Measurements from ENCODE around the gene VASN.

VASN gene

GRCh38 chr16:4360538-4361021, 11.1 kb upstream of the VASN start:
- Histone ChIP-seq H3K9me3 (ENCODE audit: insufficient read depth, low read length, severe bottlenecking) (no peaks in the 10 kb centered on the region), H3K36me3 (ENCODE audit: insufficient read depth, low read length) (peaks cover 81% of the 10 kb centered on the region), H2AFZ (ENCODE audit: low read depth, low read length) (no peak overlapping the region), H3K79me2 (ENCODE audit: insufficient read depth, low read length) (no peaks in the 10 kb centered on the region), H3K27me3 (ENCODE audit: insufficient read depth, low read length, poor library complexity) (no peaks in the 10 kb centered on the region), H3K4me2 (ENCODE audit: insufficient read depth, low read length) (no peak overlapping the region), H3K4me3 (ENCODE audit: low read depth in 1 of 2, low read length in 2 of 2) (no peak overlapping the region), H3K9ac (ENCODE audit: low read depth, low read length) (no peak overlapping the region), H3K27ac (ENCODE audit: low read length) (no peak overlapping the region), H3K4me1 (ENCODE audit: insufficient read depth, low read length) (no peaks in the 10 kb centered on the region), H4K20me1 (ENCODE audit: insufficient read depth, low read length) (peaks cover 20% of the 10 kb centered on the region)
- DNase-seq (peak; percentile 39), ATAC-seq (ENCODE audit: insufficient read depth, low read depth) (peak; percentile 62)
- TF ChIP-seq EZH2 (IDR thresholded peaks at IDR 0.05; ENCODE audit: borderline replicate concordance, low read depth, low read length, severe bottlenecking) = no peak
- TF ChIP-seq CTCF (IDR thresholded peaks at IDR 0.05; ENCODE audit: borderline replicate concordance, extremely low read depth, low read length, poor library complexity, severe bottlenecking) = no peak

GRCh38 chr16:4361033-4361943, 10.4 kb upstream of the VASN start:
- TF ChIP-seq EZH2 (IDR thresholded peaks at IDR 0.05; ENCODE audit: borderline replicate concordance, low read depth, low read length, severe bottlenecking) = no peak
- no peak for TF ChIP-seq CTCF (IDR thresholded peaks at IDR 0.05; ENCODE audit: borderline replicate concordance, extremely low read depth, low read length, poor library complexity, severe bottlenecking)
- H3K9ac ChIP-seq (ENCODE audit: low read depth, low read length) = no peak overlapping the region

GRCh38 chr16:4361944-4362311, 9.7 kb upstream of the VASN start:
- TF ChIP-seq CTCF (IDR thresholded peaks at IDR 0.05; ENCODE audit: borderline replicate concordance, extremely low read depth, low read length, poor library complexity, severe bottlenecking) (no peak), EZH2 (IDR thresholded peaks at IDR 0.05; ENCODE audit: borderline replicate concordance, low read depth, low read length, severe bottlenecking) (no peak)
- Histone ChIP-seq H3K4me1 (ENCODE audit: insufficient read depth, low read length) (no peaks in the 10 kb centered on the region), H3K9me3 (ENCODE audit: insufficient read depth, low read length, severe bottlenecking) (no peaks in the 10 kb centered on the region), H3K4me2 (ENCODE audit: insufficient read depth, low read length) (no peak overlapping the region), H2AFZ (ENCODE audit: low read depth, low read length) (no peak overlapping the region), H3K27ac (ENCODE audit: low read length) (no peak overlapping the region), H3K4me3 (ENCODE audit: low read depth in 1 of 2, low read length in 2 of 2) (no peak overlapping the region), H3K79me2 (ENCODE audit: insufficient read depth, low read length) (no peaks in the 10 kb centered on the region), H3K27me3 (ENCODE audit: insufficient read depth, low read length, poor library complexity) (no peaks in the 10 kb centered on the region), H3K36me3 (ENCODE audit: insufficient read depth, low read length) (peaks cover 82% of the 10 kb centered on the region), H4K20me1 (ENCODE audit: insufficient read depth, low read length) (peaks cover 22% of the 10 kb centered on the region), H3K9ac (ENCODE audit: low read depth, low read length) (no peak overlapping the region)
- ATAC-seq (ENCODE audit: insufficient read depth, low read depth) (no peak), DNase-seq (no peak)

More at GRCh38 chr16:4361033-4361943, 10.4 kb upstream of the VASN start:
- ATAC-seq (ENCODE audit: insufficient read depth, low read depth) (no peak), DNase-seq (no peak)
- no peaks in the 10 kb centered on the region for H3K27me3 ChIP-seq (ENCODE audit: insufficient read depth, low read length, poor library complexity)
- no peak overlapping the region for H3K4me2 ChIP-seq (ENCODE audit: insufficient read depth, low read length)
- no peak overlapping the region for H3K4me3 ChIP-seq (ENCODE audit: low read depth in 1 of 2, low read length in 2 of 2)
- peaks cover 20% of the 10 kb centered on the region for H4K20me1 ChIP-seq (ENCODE audit: insufficient read depth, low read length)
- H3K36me3 ChIP-seq (ENCODE audit: insufficient read depth, low read length) = peaks cover 84% of the 10 kb centered on the region
- H3K9me3 ChIP-seq (ENCODE audit: insufficient read depth, low read length, severe bottlenecking) = no peaks in the 10 kb centered on the region
- no peak overlapping the region for H2AFZ ChIP-seq (ENCODE audit: low read depth, low read length)
- no peak overlapping the region for H3K27ac ChIP-seq (ENCODE audit: low read length)
- no peaks in the 10 kb centered on the region for H3K79me2 ChIP-seq (ENCODE audit: insufficient read depth, low read length)
- H3K4me1 ChIP-seq (ENCODE audit: insufficient read depth, low read length) = no peaks in the 10 kb centered on the region

Data from DND-41 (cell line).